HEK293 (cell line): Measurements from ENCODE around the gene CPLANE1.

Source experiments
- CTCF ChIA-PET: fragments of 350-600 bp; formaldehyde crosslinking; extraction: SDS; loops from one replicate; lab custom pipeline; 2021; ENCODE audit warnings: antibody characterized with exemption; lab: Yijun Ruan, JAX
- POLR2A ChIA-PET: fragments of 300-600 bp; formaldehyde crosslinking; extraction: SDS; loops from one replicate; lab custom pipeline; 2020; ENCODE audit warnings: antibody characterized with exemption, inconsistent platforms; lab: Yijun Ruan, JAX
- H3K27ac ChIP-seq: fragments of 200-500 bp; sonication (Bioruptor generic); 2 replicates; pipeline ENCODE4 v1.5.1; 2014; ENCODE audit warnings: low read depth, low read length, control low read depth, inconsistent platforms; ENCODE audit errors: extremely low read depth
- H3K36me3 ChIP-seq, 2 experiments: fragments of 200-500 bp in 1 of 2; sonication (Bioruptor generic) in 1 of 2; 1 replicate in 1 of 2; 2 replicates in 1 of 2; pipeline ENCODE4 v1.5.1; 2014 to 2017; ENCODE audit warnings: inconsistent platforms in 2 of 2, low read length in 2 of 2; ENCODE audit not compliant: control insufficient read depth in 2 of 2, insufficient read depth in 1 of 2
- H3K4me1 ChIP-seq: fragments of 200-500 bp; sonication (Bioruptor generic); 2 replicates; pipeline ENCODE4 v1.5.1; 2014; ENCODE audit warnings: mild to moderate bottlenecking, low read length, inconsistent platforms; ENCODE audit not compliant: control insufficient read depth, insufficient read depth
- H3K4me3 ChIP-seq: 2 replicates; pipeline ENCODE4 v1.5.1; 2011; ENCODE audit warnings: low read depth, mild to moderate bottlenecking, control low read depth, low read length, moderate library complexity
- H3K9me3 ChIP-seq: fragments of 200-500 bp; sonication (Bioruptor generic); 2 replicates; pipeline ENCODE4 v1.5.1; 2014; ENCODE audit warnings: low read depth, low read length, inconsistent platforms; ENCODE audit not compliant: control insufficient read depth, insufficient read depth
- BCL11A ChIP-seq: fragments of 450-650 bp; formaldehyde crosslinking; IDR thresholded peaks from 2 replicates; pipeline ENCODE4 v1.5.1; 2016; ENCODE audit warnings: low read depth, missing biosample characterization, missing genetic modification characterization
- KLF9 ChIP-seq: fragments of 450-650 bp; formaldehyde crosslinking; IDR thresholded peaks from 2 replicates; pipeline ENCODE4 v1.5.1; 2016; ENCODE audit warnings: missing biosample characterization, missing genetic modification characterization, low read depth
- MEIS1 ChIP-seq: sonication (generic); formaldehyde crosslinking; IDR thresholded peaks from 2 replicates; pipeline ENCODE4 v1.8.1; 2022; ENCODE audit warnings: missing genetic modification reagents, mild to moderate bottlenecking, borderline replicate concordance
- MZF1 ChIP-seq: fragments of 450-650 bp; formaldehyde crosslinking; IDR thresholded peaks from 2 replicates; pipeline ENCODE4 v1.5.1; 2017; ENCODE audit warnings: missing biosample characterization, missing genetic modification characterization, borderline replicate concordance
- ZBTB48 ChIP-seq: fragments of 450-650 bp; formaldehyde crosslinking; IDR thresholded peaks from 2 replicates; pipeline ENCODE4 v1.5.1; 2016; ENCODE audit warnings: missing biosample characterization, missing genetic modification characterization
- ZNF133 ChIP-seq: fragments of 450-650 bp; formaldehyde crosslinking; IDR thresholded peaks from 2 replicates; pipeline ENCODE4 v1.5.1; 2016; ENCODE audit warnings: missing biosample characterization, missing genetic modification characterization
- ZNF138 ChIP-seq: fragments of 450-650 bp; formaldehyde crosslinking; IDR thresholded peaks from 2 replicates; pipeline ENCODE4 v1.5.1; 2016; ENCODE audit warnings: missing biosample characterization, missing genetic modification characterization, borderline replicate concordance
- ZNF26 ChIP-seq: fragments of 450-650 bp; formaldehyde crosslinking; IDR thresholded peaks from 2 replicates; pipeline ENCODE4 v1.5.1; 2016; ENCODE audit warnings: missing biosample characterization, missing genetic modification characterization
- ZNF280D ChIP-seq: fragments of 450-650 bp; formaldehyde crosslinking; IDR thresholded peaks from 2 replicates; pipeline ENCODE4 v1.5.1; 2016; ENCODE audit warnings: missing biosample characterization, missing genetic modification characterization
- ZNF354C ChIP-seq: fragments of 450-650 bp; formaldehyde crosslinking; IDR thresholded peaks from 2 replicates; pipeline ENCODE4 v1.5.1; 2016; ENCODE audit warnings: missing biosample characterization, missing genetic modification characterization, low read depth, borderline replicate concordance
- ZNF585B ChIP-seq: fragments of 450-650 bp; formaldehyde crosslinking; IDR thresholded peaks from 2 replicates; pipeline ENCODE4 v1.5.1; 2016; ENCODE audit warnings: missing biosample characterization, missing genetic modification characterization
- ZNF629 ChIP-seq: fragments of 450-650 bp; formaldehyde crosslinking; IDR thresholded peaks from 2 replicates; pipeline ENCODE4 v1.5.1; 2017; ENCODE audit warnings: missing biosample characterization, missing genetic modification characterization
- ZNF701 ChIP-seq: fragments of 450-650 bp; formaldehyde crosslinking; IDR thresholded peaks from 2 replicates; pipeline ENCODE4 v1.5.1; 2016; ENCODE audit warnings: missing biosample characterization, missing genetic modification characterization
- ZSCAN4 ChIP-seq: fragments of 450-650 bp; formaldehyde crosslinking; IDR thresholded peaks from 2 replicates; pipeline ENCODE4 v1.5.1; 2017; ENCODE audit warnings: missing biosample characterization, missing genetic modification characterization
- TF ChIP-seq, protein P1 (sequence below): IDR thresholded peaks from 2 replicates; pipeline ENCODE4 v1.6.1; 2011; ENCODE audit warnings: mild to moderate bottlenecking, low read depth, low read length, borderline replicate concordance

CPLANE1 gene

GRCh38 chr5:37184748-37185364 is 64.3 kb downstream of the CPLANE1 start:
- POLR2A ChIA-PET, result no interaction called here
- no peak overlapping the region for H3K27ac ChIP-seq
- H3K36me3 ChIP-seq, result peaks cover 71 to 81% of the 10 kb centered on the region in 2 experiments
- no peaks in the 10 kb centered on the region for H3K4me1 ChIP-seq
- CTCF ChIA-PET, result interaction anchor here (0.6 kb wide), 1 partner anchor 130 kb away, joined by 4 read pairs; no protein-coding TSS in a partner anchor
- H3K9me3 ChIP-seq, result no peaks in the 10 kb centered on the region
- H3K4me3 ChIP-seq, result no peak overlapping the region
- TF ChIP-seq ZNF138 (no peak), ZSCAN4 (tag by site-specific recombination) (no peak), BCL11A (tag by site-specific recombination) (no peak), ZNF354C (no peak), ZNF133 (tag by site-specific recombination) (no peak), ZNF701 (tag by site-specific recombination) (no peak)

DNA sequence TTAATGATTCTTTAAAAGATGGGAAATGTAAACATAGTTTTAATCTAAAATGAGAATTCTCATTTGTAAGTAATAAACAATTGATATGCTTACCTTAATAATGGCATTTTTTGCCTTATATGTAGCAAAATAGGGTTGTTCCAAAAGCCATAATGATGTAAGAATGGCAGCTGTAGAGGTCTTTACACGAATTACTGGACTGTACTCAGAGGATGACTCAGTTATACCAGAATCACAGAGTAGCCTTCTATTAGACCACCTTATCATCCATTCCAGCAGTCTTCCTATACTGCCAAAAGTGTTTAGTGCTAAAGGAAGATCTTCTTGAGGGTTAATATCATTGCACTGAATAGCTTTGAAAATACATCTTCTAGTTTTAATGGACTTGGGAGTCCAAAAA is 66.5 kb downstream of the CPLANE1 start:
- TF ChIP-seq, protein P1, sequence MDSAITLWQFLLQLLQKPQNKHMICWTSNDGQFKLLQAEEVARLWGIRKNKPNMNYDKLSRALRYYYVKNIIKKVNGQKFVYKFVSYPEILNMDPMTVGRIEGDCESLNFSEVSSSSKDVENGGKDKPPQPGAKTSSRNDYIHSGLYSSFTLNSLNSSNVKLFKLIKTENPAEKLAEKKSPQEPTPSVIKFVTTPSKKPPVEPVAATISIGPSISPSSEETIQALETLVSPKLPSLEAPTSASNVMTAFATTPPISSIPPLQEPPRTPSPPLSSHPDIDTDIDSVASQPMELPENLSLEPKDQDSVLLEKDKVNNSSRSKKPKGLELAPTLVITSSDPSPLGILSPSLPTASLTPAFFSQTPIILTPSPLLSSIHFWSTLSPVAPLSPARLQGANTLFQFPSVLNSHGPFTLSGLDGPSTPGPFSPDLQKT, result no peak
- no peak for TF ChIP-seq ZNF280D (tag by site-specific recombination)
- no peak for TF ChIP-seq MEIS1
- Histone ChIP-seq H3K9me3 (no peaks in the 10 kb centered on the region), H3K4me3 (no peak overlapping the region), H3K27ac (no peak overlapping the region), H3K36me3 (peaks cover 73 to 91% of the 10 kb centered on the region in 2 experiments), H3K4me1 (no peaks in the 10 kb centered on the region)
- POLR2A ChIA-PET, result no interaction called here
- CTCF ChIA-PET, result no interaction called here

DNA sequence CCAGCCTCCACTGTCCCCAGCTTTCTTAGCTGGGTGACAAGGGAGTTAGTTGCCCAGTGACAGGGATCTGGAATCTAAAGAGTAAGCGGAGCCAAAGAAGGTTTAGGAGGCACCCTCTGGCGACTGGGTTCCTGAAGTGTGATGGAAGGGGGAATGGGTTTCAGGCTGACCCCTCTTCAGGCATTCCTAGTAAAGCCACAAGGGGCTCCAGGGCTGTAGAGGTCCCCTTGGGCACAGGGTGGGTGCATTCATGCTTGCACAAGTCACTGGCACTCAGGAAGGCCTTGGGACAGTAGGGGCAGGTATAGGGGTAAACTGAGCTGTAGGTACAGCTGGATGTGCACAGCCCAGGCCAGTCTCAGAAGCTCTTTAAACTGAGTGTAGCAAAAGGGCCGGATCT is 74.2 kb downstream of the CPLANE1 start:
- Histone ChIP-seq H3K36me3 (peaks cover 85 to 93% of the 10 kb centered on the region in 2 experiments), H3K27ac (no peak overlapping the region), H3K4me1 (no peaks in the 10 kb centered on the region), H3K9me3 (no peaks in the 10 kb centered on the region), H3K4me3 (no peak overlapping the region)
- TF ChIP-seq ZNF26 (no peak), ZBTB48 (no peak), MZF1 (no peak), KLF9 (tag by site-specific recombination) (no peak), ZNF585B (tag by site-specific recombination) (no peak), ZNF629 (tag by site-specific recombination) (no peak)
- CTCF ChIA-PET, result interaction anchor here (0.6 kb wide), 1 partner anchor 569 kb away, joined by 4 read pairs; no protein-coding TSS in a partner anchor
- POLR2A ChIA-PET, result no interaction called here
